Gastroesophageal sphincter (tissue), 4 donors: ENCODE measurements around the gene MAP9. TPM values are rescaled to one million over a fixed set of nuclear protein-coding genes. Genes with fewer than 3 reads are reported as not detected.
"Not testable (repeated sequence)": the region's sequence is repeated elsewhere in the genome, so short reads cannot be mapped to it uniquely, and the experiment has no call there.

ENCODE experiments used
- ATAC-seq: fragments of 150-250 bp; one replicate; pipeline ENCODE4 v1.9.1; 2016; ENCODE audit warnings: mild to moderate bottlenecking, moderate library complexity
- H3K27ac ChIP-seq, 4 donors: fragments of 200-600 bp; sonication (generic) in 3 of 4; 1 replicate in 3 of 4; 2 replicates in 1 of 4; pipeline ENCODE4 v1.5.1; 2016 to 2019
- H3K27me3 ChIP-seq: fragments of 200-600 bp; sonication (generic); one replicate; pipeline ENCODE4 v1.5.1; 2019
- H3K36me3 ChIP-seq, 2 donors: fragments of 200-600 bp; sonication (generic); one replicate each; pipeline ENCODE4 v1.5.1; 2019; ENCODE audit warnings: control low read depth in 1 of 2
- H3K4me1 ChIP-seq, 3 donors: fragments of 200-600 bp; sonication (generic); 1 replicate in 2 of 3; 2 replicates in 1 of 3; pipeline ENCODE4 v1.5.1; 2016 to 2019; ENCODE audit warnings: control low read depth in 2 of 3
- H3K4me3 ChIP-seq, 2 donors: fragments of 200-600 bp; sonication (generic); one replicate each; pipeline ENCODE4 v1.5.1; 2019; ENCODE audit warnings: mild to moderate bottlenecking in 1 of 2, moderate library complexity in 1 of 2
- H3K9me3 ChIP-seq, 3 donors: fragments of 200-600 bp; sonication (generic); one replicate each; pipeline ENCODE4 v1.5.1; 2017 to 2019; ENCODE audit warnings: control low read depth in 2 of 3
- EP300 ChIP-seq: sonication (generic); formaldehyde crosslinking; IDR thresholded peaks from one replicate; pipeline ENCODE4 v1.6.1; 2017; ENCODE audit warnings: antibody characterized with exemption, mild to moderate bottlenecking
- POLR2A ChIP-seq, 2 donors: fragments of 450-650 bp; IDR thresholded peaks; one replicate each; pipeline ENCODE4 v1.6.1; 2017; ENCODE audit warnings: antibody characterized with exemption in 2 of 2, mild to moderate bottlenecking in 2 of 2, moderate library complexity in 1 of 2
- POLR2AphosphoS5 ChIP-seq: sonication (generic); formaldehyde crosslinking; IDR thresholded peaks from one replicate; pipeline ENCODE4 v1.6.1; 2017; ENCODE audit warnings: antibody characterized with exemption
- WGBS, 2 donors: methylation state at CpG; one replicate each; pipeline ENCODE4 v1.1.5; 2018; ENCODE audit warnings: low coverage in 1 of 2; 5-methylcytosine and 5-hydroxymethylcytosine counted together
- total RNA-seq, 4 donors: library from RNA; depleted of rRNA; stranded (reverse); fragments of >200 nt; gene quantifications; one replicate each; pipeline ENCODE4 v1.1.0, GENCODE V29; 2016
- TF ChIP-seq, protein P1 (sequence below), 4 experiments: fragments of 200-600 bp in 2 of 4; fragments of 450-650 bp in 2 of 4; sonication (generic) in 1 of 4; IDR thresholded peaks; one replicate each; pipeline ENCODE4 v1.5.1; 2017 to 2019; ENCODE audit warnings: antibody characterized with exemption in 4 of 4, mild to moderate bottlenecking in 2 of 4, moderate library complexity in 2 of 4

Gene MAP9
- total RNA-seq = 10 to 100 TPM; 13.3 to 21.8 (median 14.7) TPM

- Histone ChIP-seq H3K4me1 (peaks cover 0 to 22% (median 6%) of the 10 kb centered on the region in 3 donors), H3K27me3 (no peaks in the 10 kb centered on the region), H3K27ac (peak within 1 kb of the TSS in 3 of 4 donors; percentile 35 to 73 (median 68)), H3K4me3 (peak within 1 kb of the TSS; percentile 69 to 70), H3K9me3 (no peaks in the 10 kb centered on the region), H3K36me3 (peaks cover 0 to 9% of the 10 kb centered on the region in 2 donors)
- peak; percentile 91 for ATAC-seq
- 6% methylated on average over 2 to 10 of the region's 66 CpGs for WGBS, 2 donors
- TF ChIP-seq POLR2A (IDR thresholded peaks at IDR 0.05) (no peak), EP300 (no peak), POLR2AphosphoS5 (no peak)
- TF ChIP-seq, protein P1, sequence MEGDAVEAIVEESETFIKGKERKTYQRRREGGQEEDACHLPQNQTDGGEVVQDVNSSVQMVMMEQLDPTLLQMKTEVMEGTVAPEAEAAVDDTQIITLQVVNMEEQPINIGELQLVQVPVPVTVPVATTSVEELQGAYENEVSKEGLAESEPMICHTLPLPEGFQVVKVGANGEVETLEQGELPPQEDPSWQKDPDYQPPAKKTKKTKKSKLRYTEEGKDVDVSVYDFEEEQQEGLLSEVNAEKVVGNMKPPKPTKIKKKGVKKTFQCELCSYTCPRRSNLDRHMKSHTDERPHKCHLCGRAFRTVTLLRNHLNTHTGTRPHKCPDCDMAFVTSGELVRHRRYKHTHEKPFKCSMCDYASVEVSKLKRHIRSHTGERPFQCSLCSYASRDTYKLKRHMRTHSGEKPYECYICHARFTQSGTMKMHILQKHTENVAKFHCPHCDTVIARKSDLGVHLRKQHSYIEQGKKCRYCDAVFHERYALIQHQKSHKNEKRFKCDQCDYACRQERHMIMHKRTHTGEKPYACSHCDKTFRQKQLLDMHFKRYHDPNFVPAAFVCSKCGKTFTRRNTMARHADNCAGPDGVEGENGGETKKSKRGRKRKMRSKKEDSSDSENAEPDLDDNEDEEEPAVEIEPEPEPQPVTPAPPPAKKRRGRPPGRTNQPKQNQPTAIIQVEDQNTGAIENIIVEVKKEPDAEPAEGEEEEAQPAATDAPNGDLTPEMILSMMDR (IDR thresholded peaks at IDR 0.05) = no peak
Measured at GRCh38 chr4:155376387-155377268, at the start of gene MAP9. Gene MAP9 (minus strand): TSS chr4:155376965. CDS start chr4:155375850, 1,115 bp downstream.

- peaks cover 0 to 11% (median 0%) of the 10 kb centered on the region in 3 donors for H3K4me1 ChIP-seq
- H3K36me3 ChIP-seq = not testable (repeated sequence)
- WGBS, 2 donors = 92 to 94% methylated on average over 3 to 11 of the region's 11 CpGs
Measured at GRCh38 chr4:155424778-155425177, 48.0 kb upstream of the MAP9 start.

DNA sequence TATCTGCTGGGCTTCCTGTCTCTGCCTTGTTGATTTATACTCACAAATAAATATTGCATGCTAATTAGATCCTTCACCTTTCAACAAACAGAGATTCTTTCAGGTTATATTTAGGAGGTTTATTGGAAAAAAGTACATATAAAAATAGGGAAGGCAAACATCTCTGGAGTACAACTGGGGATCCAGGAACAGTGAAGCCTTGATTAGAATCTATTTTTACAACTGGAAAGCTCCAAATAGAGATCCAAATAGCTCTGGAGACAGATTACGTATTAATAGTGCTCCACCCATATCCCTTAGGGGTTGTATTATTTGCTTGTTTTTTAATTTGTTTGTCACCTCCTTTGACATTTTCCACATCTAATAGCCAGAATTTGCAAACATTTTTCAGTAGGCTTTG lies 46.9 kb upstream of the MAP9 start:
- 42% methylated on average over 1 of the region's 1 CpG for WGBS, 2 donors
- Histone ChIP-seq H3K4me3 (no peak overlapping the region), H3K36me3 (no peaks in the 10 kb centered on the region), H3K27ac (no peak overlapping the region), H3K4me1 (peaks cover 0 to 11% (median 0%) of the 10 kb centered on the region in 3 donors), H3K27me3 (no peaks in the 10 kb centered on the region), H3K9me3 (no peaks in the 10 kb centered on the region)
- TF ChIP-seq POLR2AphosphoS5 = no peak
- no peak for TF ChIP-seq EP300
- TF ChIP-seq, protein P1 (IDR thresholded peaks at IDR 0.05) = no peak
- no peak for TF ChIP-seq POLR2A (IDR thresholded peaks at IDR 0.05)
- ATAC-seq = no peak

More at GRCh38 chr4:155424778-155425177, 48.0 kb upstream of the MAP9 start:
- not testable (repeated sequence) for H3K4me3 ChIP-seq, ATAC-seq, H3K9me3 ChIP-seq, H3K27ac ChIP-seq, H3K27me3 ChIP-seq

- no peaks in the 10 kb centered on the region for H3K36me3 ChIP-seq
- WGBS, 2 donors = 83 to 96% methylated on average over 1 to 4 of the region's 4 CpGs
- no peaks in the 10 kb centered on the region for H3K27me3 ChIP-seq
- H3K4me3 ChIP-seq = no peak overlapping the region
- H3K4me1 ChIP-seq = peaks cover 0 to 9% (median 0%) of the 10 kb centered on the region in 3 donors
- no peak for ATAC-seq
- H3K27ac ChIP-seq = no peak overlapping the region
- H3K9me3 ChIP-seq = no peaks in the 10 kb centered on the region
- TF ChIP-seq, protein P1 (IDR thresholded peaks at IDR 0.05) = no peak
Measured at GRCh38 chr4:155419266-155419665, 42.5 kb upstream of the MAP9 start.

- Histone ChIP-seq H3K4me1 (peaks cover 0 to 9% (median 0%) of the 10 kb centered on the region in 3 donors), H3K27ac (no peak overlapping the region), H3K4me3 (no peak overlapping the region), H3K27me3 (no peaks in the 10 kb centered on the region), H3K36me3 (no peaks in the 10 kb centered on the region), H3K9me3 (no peaks in the 10 kb centered on the region)
- no peak for TF ChIP-seq POLR2A (IDR thresholded peaks at IDR 0.05)
- no peak for TF ChIP-seq POLR2AphosphoS5
- no peak for TF ChIP-seq EP300
- TF ChIP-seq, protein P1 (IDR thresholded peaks at IDR 0.05) = no peak
- no peak for ATAC-seq
Measured at GRCh38 chr4:155415662-155416061, 38.9 kb upstream of the MAP9 start.
